GM21526 (cell line): Measurements from ENCODE around the gene RAD51D.
"Not testable (repeated sequence)": the region's sequence is repeated elsewhere in the genome, so short reads cannot be mapped to it uniquely, and the experiment has no call there.

Experiments
- ATAC-seq: cut with Tn5 transposase; IDR thresholded peaks from one replicate; pipeline ENCODE4 v1.9.1; 2021; ENCODE audit warnings: moderate library complexity; ENCODE audit not compliant: unreplicated experiment, low FRiP score

Gene RAD51D

GRCh38 chr17:35095741-35096140, 23.9 kb downstream of the RAD51D start:
- ATAC-seq = no peak

GRCh38 chr17:35094902-35095301, 24.8 kb downstream of the RAD51D start:
- ATAC-seq = no peak

GRCh38 chr17:35090707-35091106, 29.0 kb downstream of the RAD51D start:
- not testable (repeated sequence) for ATAC-seq

GRCh38 chr17:35089586-35090296, 29.9 kb downstream of the RAD51D start:
- ATAC-seq = peak; percentile 8

- peak; percentile 70 for ATAC-seq
These were observed 30.6 kb downstream of the RAD51D start for GRCh38 chr17:35088881-35089585.

- no peak for ATAC-seq
These were observed 31.2 kb downstream of the RAD51D start for GRCh38 chr17:35088356-35088880.

- no peak for ATAC-seq
These were observed 31.8 kb downstream of the RAD51D start for GRCh38 chr17:35087731-35088355.

GRCh38 chr17:35086931-35087573, 32.6 kb downstream of the RAD51D start:
- ATAC-seq = no peak

- ATAC-seq = no peak
These were observed 33.5 kb downstream of the RAD51D start for GRCh38 chr17:35086164-35086563.

GRCh38 chr17:35084987-35085386, 34.7 kb downstream of the RAD51D start:
- no peak for ATAC-seq

GRCh38 chr17:35083071-35083470, 36.6 kb downstream of the RAD51D start:
- ATAC-seq = no peak

GRCh38 chr17:35082073-35082657, 37.5 kb downstream of the RAD51D start:
- no peak for ATAC-seq

- ATAC-seq = no peak
These were observed 38.0 kb downstream of the RAD51D start for GRCh38 chr17:35081638-35082037.

GRCh38 chr17:35080536-35080935, 39.1 kb downstream of the RAD51D start:
- no peak for ATAC-seq

- ATAC-seq = no peak
These were observed 39.9 kb downstream of the RAD51D start for GRCh38 chr17:35079547-35080423.

- no peak for ATAC-seq
These were observed 42.8 kb downstream of the RAD51D start for GRCh38 chr17:35076874-35077273.

GRCh38 chr17:35074711-35075707, 44.7 kb downstream of the RAD51D start:
- no peak for ATAC-seq

- ATAC-seq = no peak
These were observed 45.6 kb downstream of the RAD51D start for GRCh38 chr17:35073991-35074627.
